HG02759 (cell line): ENCODE results near the gene RHBDL1.
A peak's percentile ranks its signal among the peaks of the same experiment; 100 is the strongest.
"Not testable (repeated sequence)": the region's sequence is repeated elsewhere in the genome, so short reads cannot be mapped to it uniquely, and the experiment has no call there.

Experiments
- ATAC-seq: cut with Tn5 transposase; IDR thresholded peaks from one replicate; pipeline ENCODE4 v1.9.1; 2021; ENCODE audit warnings: mild to moderate bottlenecking, moderate library complexity; ENCODE audit not compliant: unreplicated experiment

RHBDL1 gene

GRCh38 chr16:684071-684794 is 8.8 kb downstream of the RHBDL1 start, which contains the start of gene JMJD8:
TSS of gene JMJD8 (minus strand) at chr16:684334. CDS start at chr16:684319, 15 bp downstream.
- ATAC-seq = peak; percentile 65

GRCh38 chr16:684961-685696 is 9.7 kb downstream of the RHBDL1 start:
- no peak for ATAC-seq

GRCh38 chr16:685967-686366 is 10.5 kb downstream of the RHBDL1 start:
- no peak for ATAC-seq

- ATAC-seq = no peak
Observed at GRCh38 chr16:686459-687260, 11.2 kb downstream of the RHBDL1 start.

GRCh38 chr16:687499-687898 is 12.0 kb downstream of the RHBDL1 start:
- ATAC-seq = no peak

GRCh38 chr16:689175-689897 is 13.9 kb downstream of the RHBDL1 start:
- ATAC-seq = no peak

GRCh38 chr16:691242-691641 is 15.8 kb downstream of the RHBDL1 start:
- not testable (repeated sequence) for ATAC-seq

- no peak for ATAC-seq
Observed at GRCh38 chr16:692356-693108, 17.1 kb downstream of the RHBDL1 start.

GRCh38 chr16:693364-693763 is 17.9 kb downstream of the RHBDL1 start:
- ATAC-seq = no peak

GRCh38 chr16:693766-694165 is 18.3 kb downstream of the RHBDL1 start:
- no peak for ATAC-seq

- no peak for ATAC-seq
Observed at GRCh38 chr16:694187-694862, 18.9 kb downstream of the RHBDL1 start.

GRCh38 chr16:694863-695354 is 19.4 kb downstream of the RHBDL1 start:
- no peak for ATAC-seq

- ATAC-seq = no peak
Observed at GRCh38 chr16:695355-696089, 20.1 kb downstream of the RHBDL1 start.

GRCh38 chr16:698911-699671 is 23.6 kb downstream of the RHBDL1 start:
- ATAC-seq = no peak

GRCh38 chr16:700684-701584 is 25.5 kb downstream of the RHBDL1 start:
- no peak for ATAC-seq

- ATAC-seq = no peak
Observed at GRCh38 chr16:702341-702740, 26.9 kb downstream of the RHBDL1 start.

GRCh38 chr16:703406-703805 is 27.9 kb downstream of the RHBDL1 start:
- no peak for ATAC-seq
